Smooth muscle cell (in vitro differentiated cells): ENCODE measurements around the gene KCNMB3. TPM values are rescaled to one million over a fixed set of nuclear protein-coding genes. Genes with fewer than 3 reads are reported as not detected.

Experiments used
- polyA plus RNA-seq: library from polyadenylated mRNA; unstranded; fragments of >200 nt; fragmentation: Nextera tagmentation; extraction: Ambion mirVana; gene quantifications from 2 replicates; pipeline ENCODE4 v1.2.1, GENCODE V29; 2016
- total RNA-seq: library from RNA; depleted of rRNA; stranded (reverse); fragments of >200 nt; gene quantifications from 2 replicates; pipeline ENCODE4 v1.2.3, GENCODE V29; 2014

KCNMB3 gene
- total and polyA plus RNA-seq, 2 experiments from 2014 or later = 2.3 TPM; not detected in 1

Other genes with a start within 250 kb of the KCNMB3 start
- 54.4 and 58.6 TPM in 2 replicates for gene ZMAT3, start 179.3 kb downstream of the KCNMB3 start, total RNA-seq
- 34.8 and 43.8 TPM in 2 replicates for gene ZMAT3, start 179.3 kb downstream of the KCNMB3 start, polyA plus RNA-seq
- 19.6 and 21.3 TPM in 2 replicates for gene PIK3CA, start 102.8 kb downstream of the KCNMB3 start, total RNA-seq
- 5.7 and 6.1 TPM in 2 replicates for gene PIK3CA, start 102.8 kb downstream of the KCNMB3 start, polyA plus RNA-seq
- 40.4 and 63.3 TPM in 2 replicates for gene ZNF639, start 71.9 kb upstream of the KCNMB3 start, total RNA-seq
- 26.8 and 28.5 TPM in 2 replicates for gene ZNF639, start 71.9 kb upstream of the KCNMB3 start, polyA plus RNA-seq
- 46.4 and 59.1 TPM in 2 replicates for gene MFN1, start 96.6 kb upstream of the KCNMB3 start, total RNA-seq
- 14.6 and 20.2 TPM in 2 replicates for gene MFN1, start 96.6 kb upstream of the KCNMB3 start, polyA plus RNA-seq
- gene GNB4, start 200.4 kb upstream of the KCNMB3 start, total RNA-seq = 56.2 and 70.3 TPM in 2 replicates
- gene GNB4, start 200.4 kb upstream of the KCNMB3 start, polyA plus RNA-seq = 18.3 and 33.1 TPM in 2 replicates